Left colon (tissue), 2 donors: ENCODE measurements around the gene ZNF672. TPM values are rescaled to one million over a fixed set of nuclear protein-coding genes. Genes with fewer than 3 reads are reported as not detected.
"Not testable (repeated sequence)": the region's sequence is repeated elsewhere in the genome, so short reads cannot be mapped to it uniquely, and the experiment has no call there.

Source experiments
- ATAC-seq: fragments of 200-7000 bp; cut with Tn5 transposase; one replicate; pipeline ENCODE4 v1.9.1; 2020; ENCODE audit warnings: mild to moderate bottlenecking, moderate library complexity
- DNase-seq, 2 donors: peaks; one replicate each; pipeline ENCODE4 v3.0.0-alpha.2; 2020
- intact Hi-C, 2 donors: fragments of 100-400 bp; cut with DNase I in 1 of 2; cut with micrococcal nuclease in 1 of 2; formaldehyde crosslinking; loops; one replicate each; pipeline versions ENCODE4 v1.11.2 to v1.14.0; 2022; cut with DNase I, micrococcal nuclease
- total RNA-seq, 2 donors: library from RNA; stranded (reverse); fragmentation: NEBNext Ultra II Directional; extraction: Animal tissue kit (Norgen Biotek cat#: 25700); gene quantifications; one replicate each; pipeline ENCODE4 v1.2.1, GENCODE V29; 2021
- donor health status: DM: no; HTN: no; CAD: no.
- donor health status: DM: yes; HTN: yes; CAD: no.

The ZNF672 gene
- total RNA-seq, 2 donors from 2014 or later = 32.9 to 36.2 TPM

GRCh38 chr1:248825573-248825908, 12.5 kb upstream of the ZNF672 start:
- intact Hi-C loops = no loop called here
- ATAC-seq (peak; percentile 34), DNase-seq (no peak)

GRCh38 chr1:248825909-248826760, 11.9 kb upstream of the ZNF672 start, which contains the start of gene SH3BP5L:
SH3BP5L (minus strand) TSS chr1:248825915; CDS start chr1:248824935, 980 bp downstream.
- intact Hi-C loops = no loop called here
- ATAC-seq = peak; percentile 93
- peak; percentile 93 to 94 for DNase-seq

GRCh38 chr1:248828845-248829244, 9.2 kb upstream of the ZNF672 start:
- ATAC-seq = no peak
- intact Hi-C loops = no loop called here
- DNase-seq = no peak

- intact Hi-C loops, DNase-seq, ATAC-seq: not testable (repeated sequence)
These were observed 7.4 kb upstream of the ZNF672 start for GRCh38 chr1:248830718-248831017.

GRCh38 chr1:248831842-248832241, 6.2 kb upstream of the ZNF672 start:
- no peak for DNase-seq
- no peak for ATAC-seq
- intact Hi-C loops = no loop called here

GRCh38 chr1:248834343-248834940, 3.6 kb upstream of the ZNF672 start:
- no peak for DNase-seq

GRCh38 chr1:248837045-248837780, 811 bp upstream of the ZNF672 start:
- ATAC-seq (peak; percentile 23), DNase-seq (peak in 1 of 2 donors; percentile 44)
- intact Hi-C loops = no loop called here

More at GRCh38 chr1:248834343-248834940, 3.6 kb upstream of the ZNF672 start:
- intact Hi-C loops = no loop called here
- no peak for ATAC-seq

- DNase-seq (peak; percentile 92 to 93), ATAC-seq (peak; percentile 81)
- intact Hi-C loops = no loop called here
These were observed 538 bp downstream of the ZNF672 start for GRCh38 chr1:248838357-248839167.

- ATAC-seq (no peak), DNase-seq (no peak)
- intact Hi-C loops = no loop called here
These were observed 1.1 kb downstream of the ZNF672 start for GRCh38 chr1:248839168-248839555.

- ATAC-seq = no peak
- no peak for DNase-seq
- intact Hi-C loops = no loop called here
These were observed 2.9 kb downstream of the ZNF672 start for GRCh38 chr1:248840946-248841345.

- DNase-seq (peak in 1 of 2 donors; percentile 47), ATAC-seq (no peak)
- intact Hi-C loops = no loop called here
These were observed 3.8 kb downstream of the ZNF672 start for GRCh38 chr1:248841702-248842395.

GRCh38 chr1:248842781-248843331, 4.8 kb downstream of the ZNF672 start:
- ATAC-seq (no peak), DNase-seq (no peak)
- intact Hi-C loops = no loop called here

GRCh38 chr1:248843687-248844086, 5.7 kb downstream of the ZNF672 start:
- ATAC-seq (no peak), DNase-seq (no peak)
- intact Hi-C loops = no loop called here

- DNase-seq (no peak), ATAC-seq (no peak)
- intact Hi-C loops = no loop called here
These were observed 6.5 kb downstream of the ZNF672 start for GRCh38 chr1:248844526-248844925.

GRCh38 chr1:248847181-248847955, 9.3 kb downstream of the ZNF672 start:
- intact Hi-C loops = no loop called here
- DNase-seq (no peak), ATAC-seq (no peak)

- ATAC-seq (no peak), DNase-seq (no peak)
- intact Hi-C loops = no loop called here
These were observed 10.0 kb downstream of the ZNF672 start for GRCh38 chr1:248847956-248848561.

- intact Hi-C loops = no loop called here
- ATAC-seq = no peak
- DNase-seq = no peak
These were observed 10.6 kb downstream of the ZNF672 start for GRCh38 chr1:248848602-248849001.
